CD4-positive, alpha-beta memory T cell (primary cell): ENCODE results near the gene GAPT. TPM values are rescaled to one million over a fixed set of nuclear protein-coding genes. Genes with fewer than 3 reads are reported as not detected.

ENCODE experiments used
- CTCF ChIA-PET: fragments of 350-600 bp; sonication (Branson Sonifier 250); formaldehyde crosslinking; loops from one replicate; lab custom pipeline; 2021; ENCODE audit warnings: inconsistent platforms; ENCODE audit not compliant: partially characterized antibody; lab: Charles Lee
- POLR2A ChIA-PET: fragments of 350-600 bp; sonication (Branson Sonifier 250); formaldehyde crosslinking; loops from one replicate; lab custom pipeline; 2021; ENCODE audit not compliant: partially characterized antibody; lab: Charles Lee
- DNase-seq, 5 donors: peaks; one replicate each; pipeline versions ENCODE4 v3.0.0 to v3.0.0-alpha.2; 2020 to 2022; ENCODE audit warnings: mixed read lengths in 1 of 5
- H3K27ac ChIP-seq: one replicate; pipeline ENCODE4 v1.7.0; 2013; ENCODE audit warnings: low read depth, low read length
- H3K27me3 ChIP-seq: 2 replicates; pipeline ENCODE4 v1.7.0; 2013; ENCODE audit warnings: mild to moderate bottlenecking, low read length, moderate library complexity; ENCODE audit not compliant: insufficient read depth
- H3K36me3 ChIP-seq: 2 replicates; pipeline ENCODE4 v1.7.0; 2013; ENCODE audit warnings: mild to moderate bottlenecking, low read length, moderate library complexity; ENCODE audit not compliant: insufficient read depth
- H3K4me1 ChIP-seq: 2 replicates; pipeline ENCODE4 v1.7.0; 2013; ENCODE audit warnings: mild to moderate bottlenecking, low read length, moderate library complexity; ENCODE audit not compliant: insufficient read depth
- H3K4me3 ChIP-seq, 2 donors: one replicate each; pipeline ENCODE4 v1.7.0; 2013; ENCODE audit warnings: low read length in 2 of 2, mild to moderate bottlenecking in 1 of 2
- H3K9me3 ChIP-seq, 2 donors: one replicate each; pipeline ENCODE4 v1.7.0; 2013; ENCODE audit warnings: low read length in 2 of 2, control low read depth in 1 of 2; ENCODE audit not compliant: control insufficient read depth in 1 of 2
- H3K27ac Mint-ChIP-seq, 7 donors: one replicate each; pipeline ENCODE4 v1.8.0; 2020 to 2021; ENCODE audit warnings: mixed read lengths in 7 of 7, mild to moderate bottlenecking in 6 of 7, inconsistent platforms in 3 of 7, moderate library complexity in 3 of 7
- H3K27me3 Mint-ChIP-seq, 2 donors: one replicate each; pipeline ENCODE4 v1.8.0; 2020 to 2021; ENCODE audit warnings: mixed read lengths in 2 of 2
- H3K36me3 Mint-ChIP-seq, 2 donors: one replicate each; pipeline ENCODE4 v1.8.0; 2020 to 2021; ENCODE audit warnings: mixed read lengths in 2 of 2, inconsistent platforms in 1 of 2, mild to moderate bottlenecking in 1 of 2
- H3K4me1 Mint-ChIP-seq, 4 donors: one replicate each; pipeline ENCODE4 v1.8.0; 2020 to 2021; ENCODE audit warnings: mixed read lengths in 4 of 4, mild to moderate bottlenecking in 1 of 4
- H3K4me3 Mint-ChIP-seq, 8 donors: one replicate each; pipeline ENCODE4 v1.8.0; 2020 to 2021; ENCODE audit warnings: mixed read lengths in 8 of 8, mild to moderate bottlenecking in 7 of 8, moderate library complexity in 6 of 8, inconsistent platforms in 3 of 8
- H3K9me3 Mint-ChIP-seq, 8 donors: one replicate each; pipeline ENCODE4 v1.8.0; 2020 to 2021; ENCODE audit warnings: mixed read lengths in 8 of 8, mild to moderate bottlenecking in 5 of 8, inconsistent platforms in 3 of 8, moderate library complexity in 1 of 8
- intact Hi-C: fragments of 100-400 bp; cut with micrococcal nuclease; formaldehyde crosslinking; loops from one replicate; pipeline ENCODE4 v1.15.1; 2023
- microRNA-seq: library from miRNA; unstranded; fragments of <30 nt; microRNA quantifications from one replicate; pipeline ENCODE4 v1.2.0, GENCODE V29; 2021; ENCODE audit warnings: borderline replicate concordance, borderline number of aligned reads, borderline microRNAs expressed, mixed read lengths
- polyA plus RNA-seq, 2 donors: library from polyadenylated mRNA; unstranded; fragments of 300-500 nt; fragmentation: Illumina TruSeq; gene quantifications; one replicate each; pipeline ENCODE4 v1.2.3, GENCODE V29; 2021
- total RNA-seq, 2 experiments: library from RNA; stranded (reverse); gene quantifications; one replicate each; pipeline ENCODE4 v1.2.3, GENCODE V29; 2021

The GAPT gene
- total and polyA plus RNA-seq, 4 experiments from 2014 or later, result 2.0 TPM; not detected in 3

DNA sequence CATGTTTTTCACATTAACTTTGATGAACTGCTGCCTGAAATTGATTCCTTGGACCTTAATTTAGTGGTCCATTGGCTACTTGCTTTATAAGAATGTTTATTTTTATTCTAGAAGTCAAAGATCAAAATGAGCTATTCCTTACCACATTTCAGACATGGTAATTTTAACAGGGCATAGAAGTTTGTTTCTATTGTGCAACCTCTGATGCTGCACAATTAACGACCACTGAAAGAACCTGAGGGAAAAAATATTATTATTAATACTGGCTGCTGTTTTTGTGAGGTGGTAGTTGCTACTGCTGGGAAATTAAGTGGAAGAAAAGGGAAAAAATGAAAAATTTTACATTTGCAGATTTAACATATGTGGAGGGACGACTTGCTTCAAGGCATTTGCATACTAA lies 53.7 kb downstream of the GAPT start:
- Histone ChIP-seq H3K27me3 (no peaks in the 10 kb centered on the region), H3K9me3 (no peaks in the 10 kb centered on the region), H3K36me3 (no peaks in the 10 kb centered on the region), H3K27ac (no peak overlapping the region), H3K4me1 (no peaks in the 10 kb centered on the region), H3K4me3 (no peak overlapping the region)
- H3K9me3 Mint-ChIP-seq, result peaks cover 0 to 13% (median 4%) of the 10 kb centered on the region in 8 donors
- intact Hi-C loops, result no loop called here
- DNase-seq, result no peak
- no peak overlapping the region for H3K4me3 Mint-ChIP-seq
- no peaks in the 10 kb centered on the region for H3K36me3 Mint-ChIP-seq
- H3K27ac Mint-ChIP-seq, result no peak overlapping the region
- ChIA-PET POLR2A (no interaction called here), CTCF (no interaction called here)
- H3K27me3 Mint-ChIP-seq, result peaks cover 2 to 3% of the 10 kb centered on the region in 2 donors
- no peaks in the 10 kb centered on the region for H3K4me1 Mint-ChIP-seq

DNA sequence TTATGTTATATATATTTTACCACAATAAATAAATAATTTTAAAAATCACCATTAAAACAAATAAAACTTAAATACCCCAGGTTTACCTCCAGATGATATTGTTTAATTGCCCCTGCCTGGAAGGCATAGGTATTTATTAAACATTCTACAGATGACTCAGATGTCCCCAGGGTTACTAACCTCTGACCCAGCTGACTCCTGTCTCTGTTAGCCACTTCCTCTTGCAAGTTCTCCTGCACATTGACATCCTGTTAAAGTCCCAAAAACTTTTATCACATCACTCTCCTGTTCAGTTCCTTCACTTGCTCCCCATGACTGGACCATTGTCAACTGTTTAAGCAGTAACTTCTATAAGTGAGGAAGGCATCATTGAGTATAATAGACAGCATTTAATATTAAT lies 54.7 kb downstream of the GAPT start:
- peaks cover 0 to 13% (median 3%) of the 10 kb centered on the region in 8 donors for H3K9me3 Mint-ChIP-seq
- H3K27me3 Mint-ChIP-seq, result peaks cover 2 to 3% of the 10 kb centered on the region in 2 donors

More for the DNA sequence above, 54.7 kb downstream of the GAPT start:
- no peak for DNase-seq
- ChIA-PET POLR2A (no interaction called here), CTCF (no interaction called here)
- Histone ChIP-seq H3K4me1 (no peaks in the 10 kb centered on the region), H3K4me3 (no peak overlapping the region), H3K36me3 (no peaks in the 10 kb centered on the region), H3K27me3 (no peaks in the 10 kb centered on the region), H3K9me3 (no peaks in the 10 kb centered on the region), H3K27ac (no peak overlapping the region)
- intact Hi-C loops, result no loop called here
- H3K27ac Mint-ChIP-seq, result no peak overlapping the region
- no peaks in the 10 kb centered on the region for H3K4me1 Mint-ChIP-seq
- H3K4me3 Mint-ChIP-seq, result no peak overlapping the region
- H3K36me3 Mint-ChIP-seq, result no peaks in the 10 kb centered on the region

Small RNA genes within 50 kb of the gene (microRNA-seq; reads per million reads assigned to microRNA genes)
- gene MIR548AE2, result not detected

Other genes with a start within 250 kb of the GAPT start
- gene PLK2, start 31.3 kb upstream of the GAPT start, total RNA-seq, result 1 to 10 TPM; 6.3 to 8.2 TPM
- gene PLK2, start 31.3 kb upstream of the GAPT start, polyA plus RNA-seq, result 1 to 10 TPM; 2.2 to 6.5 TPM
- not detected for gene RAB3C, start 91.6 kb downstream of the GAPT start, total RNA-seq
- gene RAB3C, start 91.6 kb downstream of the GAPT start, polyA plus RNA-seq, result not detected